ENCODE measurements around the gene NFE2L2. TPM values are rescaled to one million over a fixed set of nuclear protein-coding genes. Genes with fewer than 3 reads are reported as not detected.
A peak's percentile ranks its signal among the peaks of the same experiment; 100 is the strongest.
"Not testable (repeated sequence)": the region's sequence is repeated elsewhere in the genome, so short reads cannot be mapped to it uniquely, and the experiment has no call there.

NFE2L2 gene
- total RNA-seq, 1 donor from 2014 or later, result 105 TPM

GRCh38 chr2:177231270-177231669, 33.3 kb downstream of the NFE2L2 start:
- peaks cover 51% of the 10 kb centered on the region for H3K4me1 ChIP-seq
- no peak overlapping the region for H3K27ac ChIP-seq
- peaks cover 66% of the 10 kb centered on the region for H3K36me3 ChIP-seq
- DNase-seq (no peak), ATAC-seq (no peak)
- H3K4me3 ChIP-seq, result no peak overlapping the region
- no peaks in the 10 kb centered on the region for H3K9me3 ChIP-seq
- H3K27me3 ChIP-seq (ENCODE audit: low read depth), result no peaks in the 10 kb centered on the region
- intact Hi-C loops (cut with DNase I), result no loop called here
- no peak for TF ChIP-seq CTCF (IDR thresholded peaks at IDR 0.05)

GRCh38 chr2:177229442-177230242, 34.9 kb downstream of the NFE2L2 start:
- no peak overlapping the region for H3K27ac ChIP-seq
- no peaks in the 10 kb centered on the region for H3K27me3 ChIP-seq (ENCODE audit: low read depth)
- ATAC-seq (peak in 1 of 2 donors; percentile 3), DNase-seq (no peak)
- no peaks in the 10 kb centered on the region for H3K9me3 ChIP-seq
- peaks cover 70% of the 10 kb centered on the region for H3K36me3 ChIP-seq
- H3K4me1 ChIP-seq, result peaks cover 42% of the 10 kb centered on the region
- H3K4me3 ChIP-seq, result no peak overlapping the region
- intact Hi-C loops (cut with DNase I), result no loop called here
- TF ChIP-seq CTCF (IDR thresholded peaks at IDR 0.05), result no peak

- Histone ChIP-seq H3K9me3 (no peaks in the 10 kb centered on the region), H3K27me3 (ENCODE audit: low read depth) (no peaks in the 10 kb centered on the region), H3K4me3 (no peak overlapping the region), H3K36me3 (peaks cover 72% of the 10 kb centered on the region), H3K27ac (no peak overlapping the region), H3K4me1 (peaks cover 26% of the 10 kb centered on the region)
- DNase-seq (no peak), ATAC-seq (no peak)
- TF ChIP-seq CTCF (IDR thresholded peaks at IDR 0.05), result no peak
- intact Hi-C loops (cut with DNase I), result no loop called here
Measured at GRCh38 chr2:177225965-177226360, 38.6 kb downstream of the NFE2L2 start.

- H3K27me3 ChIP-seq (ENCODE audit: low read depth); ATAC-seq; intact Hi-C loops (cut with DNase I); H3K4me3 ChIP-seq; H3K27ac ChIP-seq; DNase-seq; H3K9me3 ChIP-seq: not testable (repeated sequence)
- peaks cover 38% of the 10 kb centered on the region for H3K4me1 ChIP-seq
- H3K36me3 ChIP-seq, result peaks cover 74% of the 10 kb centered on the region
Measured at GRCh38 chr2:177223436-177223835, 41.1 kb downstream of the NFE2L2 start.

GRCh38 chr2:177221970-177222369, 42.6 kb downstream of the NFE2L2 start:
- Histone ChIP-seq H3K9me3 (no peaks in the 10 kb centered on the region), H3K36me3 (peaks cover 89% of the 10 kb centered on the region), H3K27ac (no peak overlapping the region), H3K4me1 (peaks cover 40% of the 10 kb centered on the region), H3K4me3 (no peak overlapping the region), H3K27me3 (ENCODE audit: low read depth) (no peaks in the 10 kb centered on the region)
- intact Hi-C loops (cut with DNase I), result no loop called here
- no peak for DNase-seq
- no peak for TF ChIP-seq CTCF (IDR thresholded peaks at IDR 0.05)
- no peak for ATAC-seq

GRCh38 chr2:177221534-177221933, 43.0 kb downstream of the NFE2L2 start:
- intact Hi-C loops (cut with DNase I), result no loop called here
- H3K36me3 ChIP-seq, result peaks cover 93% of the 10 kb centered on the region
- no peak overlapping the region for H3K4me3 ChIP-seq
- TF ChIP-seq CTCF (IDR thresholded peaks at IDR 0.05), result no peak
- DNase-seq (no peak), ATAC-seq (no peak)
- no peak overlapping the region for H3K27ac ChIP-seq
- no peaks in the 10 kb centered on the region for H3K27me3 ChIP-seq (ENCODE audit: low read depth)
- peaks cover 40% of the 10 kb centered on the region for H3K4me1 ChIP-seq
- no peaks in the 10 kb centered on the region for H3K9me3 ChIP-seq

GRCh38 chr2:177219787-177220186, 44.7 kb downstream of the NFE2L2 start:
- intact Hi-C loops (cut with DNase I), result not testable (repeated sequence)

More at GRCh38 chr2:177219787-177220186, 44.7 kb downstream of the NFE2L2 start:
- H3K27ac ChIP-seq; H3K9me3 ChIP-seq; H3K27me3 ChIP-seq (ENCODE audit: low read depth); DNase-seq; ATAC-seq; H3K4me3 ChIP-seq: not testable (repeated sequence)
- peaks cover 100% of the 10 kb centered on the region for H3K36me3 ChIP-seq
- H3K4me1 ChIP-seq, result peaks cover 58% of the 10 kb centered on the region
